Neuronal stem cell (in vitro differentiated cells): Measurements from ENCODE around the gene TTLL1. TPM values are rescaled to one million over a fixed set of nuclear protein-coding genes. Genes with fewer than 3 reads are reported as not detected.

ENCODE experiments used
- DNase-seq: peaks from one replicate; pipeline ENCODE4 v3.0.0-alpha.2; 2013; ENCODE audit warnings: low spot score
- H2AFZ ChIP-seq: one replicate; pipeline ENCODE4 v1.6.1; 2013; ENCODE audit warnings: mild to moderate bottlenecking, low read length, inconsistent platforms
- H2AK5ac ChIP-seq: 2 replicates; pipeline ENCODE4 v1.6.1; 2013; ENCODE audit warnings: low read depth, mild to moderate bottlenecking, inconsistent platforms, low read length, moderate library complexity, mixed read lengths
- H2BK120ac ChIP-seq: 2 replicates; pipeline ENCODE4 v1.6.1; 2013; ENCODE audit warnings: low read depth, mild to moderate bottlenecking, inconsistent platforms, low read length, moderate library complexity, mixed read lengths
- H2BK12ac ChIP-seq: one replicate; pipeline ENCODE4 v1.6.1; 2013; ENCODE audit warnings: low read length, inconsistent platforms
- H2BK15ac ChIP-seq: 2 replicates; pipeline ENCODE4 v1.6.1; 2013; ENCODE audit warnings: mild to moderate bottlenecking, low read length, inconsistent platforms, mixed read lengths
- H2BK5ac ChIP-seq: one replicate; pipeline ENCODE4 v1.6.1; 2013; ENCODE audit warnings: inconsistent platforms, mild to moderate bottlenecking, low read length, moderate library complexity
- H3K14ac ChIP-seq: one replicate; pipeline ENCODE4 v1.6.1; 2013; ENCODE audit warnings: low read length, inconsistent platforms
- H3K18ac ChIP-seq: 2 replicates; pipeline ENCODE4 v1.6.1; 2013; ENCODE audit warnings: low read length, inconsistent platforms
- H3K23ac ChIP-seq: 2 replicates; pipeline ENCODE4 v1.6.1; 2013; ENCODE audit warnings: low read depth, mild to moderate bottlenecking, mixed read lengths, low read length, inconsistent platforms; ENCODE audit not compliant: poor library complexity
- H3K27ac ChIP-seq: replicated peaks from 3 replicates; pipeline ENCODE4 v1.5.1; 2013; ENCODE audit warnings: low read length, inconsistent platforms
- H3K27me3 ChIP-seq, 3 experiments: 2 replicates each; pipeline ENCODE4 v1.6.1; 2013; ENCODE audit warnings: low read length in 3 of 3, mild to moderate bottlenecking in 2 of 3, inconsistent platforms in 1 of 3, low read depth in 1 of 3, mixed read lengths in 1 of 3, moderate library complexity in 1 of 3; ENCODE audit not compliant: control insufficient read depth in 3 of 3, insufficient read depth in 3 of 3
- H3K36me3 ChIP-seq, 2 donors: replicated peaks in 1 of 2; 2 replicates each; pipeline ENCODE4 v1.6.1; 2013; ENCODE audit warnings: low read length in 2 of 2; ENCODE audit not compliant: control insufficient read depth in 2 of 2, insufficient read depth in 2 of 2
- H3K4ac ChIP-seq: 2 replicates; pipeline ENCODE4 v1.6.1; 2013; ENCODE audit warnings: inconsistent platforms, mild to moderate bottlenecking, low read length, moderate library complexity
- H3K4me1 ChIP-seq, 2 donors: 1 replicate in 1 of 2; 2 replicates in 1 of 2; pipeline ENCODE4 v1.6.1; 2013; ENCODE audit warnings: low read length in 2 of 2, low read depth in 1 of 2; ENCODE audit not compliant: control insufficient read depth in 2 of 2, insufficient read depth in 1 of 2
- H3K4me2 ChIP-seq: one replicate; pipeline ENCODE4 v1.6.1; 2013; ENCODE audit warnings: mild to moderate bottlenecking, low read length, inconsistent platforms; ENCODE audit not compliant: insufficient read depth, poor library complexity, severe bottlenecking
- H3K4me3 ChIP-seq, 2 donors: 2 replicates each; pipeline ENCODE4 v1.5.1; 2013; ENCODE audit warnings: low read length in 2 of 2, mild to moderate bottlenecking in 2 of 2, inconsistent platforms in 1 of 2, moderate library complexity in 1 of 2
- H3K79me1 ChIP-seq: one replicate; pipeline ENCODE4 v1.6.1; 2013; ENCODE audit warnings: low read depth, mild to moderate bottlenecking, inconsistent platforms, low read length, moderate library complexity
- H3K9ac ChIP-seq: one replicate; pipeline ENCODE4 v1.6.1; 2013; ENCODE audit warnings: mild to moderate bottlenecking, low read depth, low read length, inconsistent platforms; ENCODE audit not compliant: poor library complexity
- H3K9me3 ChIP-seq, 2 donors: replicated peaks in 1 of 2; 2 replicates each; pipeline versions ENCODE3 to v1.6.1; 2013; ENCODE audit warnings: low read length in 2 of 2, mild to moderate bottlenecking in 2 of 2, inconsistent platforms in 1 of 2, low read depth in 1 of 2, mixed read lengths in 1 of 2, moderate library complexity in 1 of 2; ENCODE audit not compliant: control insufficient read depth in 2 of 2, insufficient read depth in 1 of 2
- H4K8ac ChIP-seq: one replicate; pipeline ENCODE4 v1.6.1; 2013; ENCODE audit warnings: low read depth, mild to moderate bottlenecking, inconsistent platforms, low read length, moderate library complexity
- H4K91ac ChIP-seq: one replicate; pipeline ENCODE4 v1.6.1; 2013; ENCODE audit warnings: low read length, low read depth, mild to moderate bottlenecking, inconsistent platforms; ENCODE audit not compliant: poor library complexity
- WGBS, 2 donors: extraction: QIAGEN DNeasy Blood & Tissue Kit; methylation state at CpG; one replicate each; pipeline ENCODE4 v1.1.7; 2013; ENCODE audit warnings: missing lambda C conversion rate in 2 of 2, mixed read lengths in 1 of 2; ENCODE audit not compliant: insufficient read length in 2 of 2, insufficient replicate concordance in 1 of 2; ENCODE audit errors: extremely low coverage in 2 of 2; 5-methylcytosine and 5-hydroxymethylcytosine counted together
- polyA plus RNA-seq, 2 experiments: library from polyadenylated mRNA; stranded (reverse); fragments of 200-250 nt; gene quantifications; one replicate each; pipeline ENCODE4 v1.2.3, GENCODE V29; 2013

TTLL1 gene
- polyA plus RNA-seq (2013, experiment 1 of 2) = 18.5 TPM
- polyA plus RNA-seq (2013, experiment 2 of 2) = 17.6 TPM

GRCh38 chr22:43088984-43089717 lies at the start of gene TTLL1:
Gene TTLL1 (minus strand): TSS chr22:43089391. CDS start chr22:43075586, 13,805 bp downstream.
- WGBS, 2 donors = no CpG with 5 or more reads among the region's 64 CpGs
- peak within 1 kb of the TSS; percentile 82 for H3K4me2 ChIP-seq

GRCh38 chr22:43136801-43137200 lies 47.6 kb upstream of the TTLL1 start:
- WGBS, 2 donors = no CpG with 5 or more reads among the region's 10 CpGs
- peaks cover 8% of the 10 kb centered on the region for H3K79me1 ChIP-seq

More at GRCh38 chr22:43088984-43089717, at the start of gene TTLL1:
- H2AFZ ChIP-seq = peak within 1 kb of the TSS; percentile 96
- H3K18ac ChIP-seq = peak within 1 kb of the TSS; percentile 90
- peak; percentile 62 for DNase-seq
- peak within 1 kb of the TSS; percentile 87 for H3K9ac ChIP-seq
- no peak within 1 kb of the TSS for H4K91ac ChIP-seq
- no peak within 1 kb of the TSS for H2BK5ac ChIP-seq
- H3K14ac ChIP-seq = peak within 1 kb of the TSS; percentile 91
- no peaks in the 10 kb centered on the region for H3K27me3 ChIP-seq
- peak within 1 kb of the TSS; percentile 81 for H3K23ac ChIP-seq
- peak within 1 kb of the TSS; percentile 73 to 91 for H3K4me3 ChIP-seq
- H2BK12ac ChIP-seq = no peak within 1 kb of the TSS
- H3K9me3 ChIP-seq = no peaks in the 10 kb centered on the region
- H3K36me3 ChIP-seq = peaks cover 0 to 8% of the 10 kb centered on the region in 2 donors
- H2BK120ac ChIP-seq = peak within 1 kb of the TSS; percentile 82
- no peak within 1 kb of the TSS for H4K8ac ChIP-seq
- H2AK5ac ChIP-seq = no peak within 1 kb of the TSS
- peaks cover 0 to 3% of the 10 kb centered on the region in 2 donors for H3K4me1 ChIP-seq
- H2BK15ac ChIP-seq = no peak within 1 kb of the TSS
- no peak within 1 kb of the TSS for H3K4ac ChIP-seq
- H3K79me1 ChIP-seq = peaks cover 4% of the 10 kb centered on the region
- H3K27ac ChIP-seq = no peak within 1 kb of the TSS

DNA sequence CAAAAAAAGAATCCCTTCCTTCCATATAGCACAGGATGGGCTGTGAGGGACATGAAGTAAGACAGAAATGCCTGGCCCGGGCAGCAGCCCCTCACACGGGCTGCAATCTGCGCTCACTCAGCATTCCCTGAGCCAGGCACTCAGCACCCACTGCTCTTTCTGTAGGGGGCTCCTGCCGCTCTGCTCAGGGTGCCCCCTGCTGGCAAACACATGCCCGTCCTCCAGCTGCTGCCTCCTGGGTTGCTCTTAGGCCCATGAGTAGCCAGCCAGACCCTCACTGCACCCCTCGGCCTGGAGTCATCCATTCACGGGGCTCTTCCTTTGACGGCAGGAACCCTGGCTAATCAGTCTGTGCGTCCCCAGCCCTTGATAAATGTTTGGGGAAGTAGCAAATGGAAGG lies 47.1 kb upstream of the TTLL1 start:
- Histone ChIP-seq H3K9ac (no peak overlapping the region), H3K79me1 (peaks cover 7% of the 10 kb centered on the region), H3K14ac (no peak overlapping the region), H3K27me3 (peaks cover 0 to 2% (median 0%) of the 10 kb centered on the region in 3 experiments), H2AFZ (no peak overlapping the region), H3K4ac (no peak overlapping the region), H2BK12ac (no peak overlapping the region), H2BK5ac (no peak overlapping the region), H3K9me3 (no peaks in the 10 kb centered on the region), H3K27ac (no peak overlapping the region), H3K4me2 (no peak overlapping the region), H4K91ac (no peak overlapping the region), H3K4me1 (no peaks in the 10 kb centered on the region), H3K4me3 (no peak overlapping the region), H3K36me3 (peaks cover 57 to 96% of the 10 kb centered on the region in 2 donors), H4K8ac (no peak overlapping the region), H2BK120ac (no peak overlapping the region), H2AK5ac (no peak overlapping the region), H3K18ac (no peak overlapping the region), H3K23ac (no peak overlapping the region), H2BK15ac (no peak overlapping the region)
- WGBS, 2 donors = no CpG with 5 or more reads among the region's 9 CpGs
- DNase-seq = no peak

More at GRCh38 chr22:43136801-43137200, 47.6 kb upstream of the TTLL1 start:
- no peak overlapping the region for H3K9ac ChIP-seq
- H4K8ac ChIP-seq = no peak overlapping the region
- no peak overlapping the region for H2AK5ac ChIP-seq
- no peak overlapping the region for H3K14ac ChIP-seq
- H3K27ac ChIP-seq = no peak overlapping the region
- no peak overlapping the region for H2BK12ac ChIP-seq
- H3K4me2 ChIP-seq = no peak overlapping the region
- no peak overlapping the region for H3K23ac ChIP-seq
- H3K36me3 ChIP-seq = peaks cover 55 to 93% of the 10 kb centered on the region in 2 donors
- no peak overlapping the region for H2BK15ac ChIP-seq
- no peaks in the 10 kb centered on the region for H3K9me3 ChIP-seq
- no peak overlapping the region for H2BK5ac ChIP-seq
- peaks cover 0 to 2% (median 0%) of the 10 kb centered on the region in 3 experiments for H3K27me3 ChIP-seq
- no peak overlapping the region for H2BK120ac ChIP-seq
- H2AFZ ChIP-seq = no peak overlapping the region
- H3K4me1 ChIP-seq = no peaks in the 10 kb centered on the region
- no peak overlapping the region for H3K4ac ChIP-seq
- no peak overlapping the region for H3K4me3 ChIP-seq
- DNase-seq = no peak
- no peak overlapping the region for H3K18ac ChIP-seq
- no peak overlapping the region for H4K91ac ChIP-seq

- no peak for DNase-seq
- Histone ChIP-seq H2BK12ac (no peak overlapping the region), H3K9me3 (no peaks in the 10 kb centered on the region), H4K91ac (peak overlapping the region; percentile 44), H2BK15ac (no peak overlapping the region), H2AFZ (no peak overlapping the region), H4K8ac (no peak overlapping the region), H3K14ac (no peak overlapping the region), H3K36me3 (peaks cover 51 to 94% of the 10 kb centered on the region in 2 donors), H3K4me3 (peak overlapping the region in 1 of 2 donors; percentile 1), H3K23ac (no peak overlapping the region), H3K79me1 (peaks cover 3% of the 10 kb centered on the region), H3K9ac (no peak overlapping the region), H3K27me3 (peaks cover 0 to 2% (median 0%) of the 10 kb centered on the region in 3 experiments), H3K4me1 (no peaks in the 10 kb centered on the region), H3K18ac (no peak overlapping the region), H3K4ac (no peak overlapping the region), H2BK120ac (no peak overlapping the region), H2BK5ac (no peak overlapping the region), H3K27ac (no peak overlapping the region), H3K4me2 (no peak overlapping the region), H2AK5ac (no peak overlapping the region)
- no CpG with 5 or more reads among the region's 5 CpGs for WGBS, 2 donors
These were observed 46.4 kb upstream of the TTLL1 start for GRCh38 chr22:43135565-43135964.
